Mesothelial cell of epicardium (in vitro differentiated cells): ENCODE data around the gene PHF13. TPM values are rescaled to one million over a fixed set of nuclear protein-coding genes. Genes with fewer than 3 reads are reported as not detected.
A peak's percentile ranks its signal among the peaks of the same experiment; 100 is the strongest.

Experiments used
- DNase-seq, 2 experiments: peaks; one replicate each; pipeline ENCODE4 v3.0.0; 2021; ENCODE audit warnings: low spot score in 2 of 2; ENCODE audit not compliant: unreplicated experiment in 2 of 2
- H3K27ac Mint-ChIP-seq: 2 replicates; pipeline ENCODE4 v1.8.0; 2021; ENCODE audit warnings: mixed read lengths
- H3K27me3 Mint-ChIP-seq: 2 replicates; pipeline ENCODE4 v1.8.0; 2021; ENCODE audit warnings: low read depth, mixed read lengths
- H3K36me3 Mint-ChIP-seq: 2 replicates; pipeline ENCODE4 v1.8.0; 2021; ENCODE audit warnings: mixed read lengths
- H3K4me1 Mint-ChIP-seq: 2 replicates; pipeline ENCODE4 v1.8.0; 2021; ENCODE audit warnings: mixed read lengths
- H3K4me3 Mint-ChIP-seq: 2 replicates; pipeline ENCODE4 v1.8.0; 2021; ENCODE audit warnings: mild to moderate bottlenecking, moderate library complexity, mixed read lengths
- H3K9me3 Mint-ChIP-seq: 2 replicates; pipeline ENCODE4 v1.8.0; 2021; ENCODE audit warnings: mixed read lengths
- total RNA-seq: library from RNA; stranded (reverse); gene quantifications from 3 replicates; pipeline ENCODE4 v1.2.1, GENCODE V29; 2021
- TF ChIP-seq, protein P1 (sequence below): fragments of 200-600 bp; sonication (generic); IDR thresholded peaks from one replicate; pipeline ENCODE4 v1.5.0; 2021; ENCODE audit warnings: antibody characterized with exemption; ENCODE audit not compliant: unreplicated experiment

PHF13 gene
- total RNA-seq, 1 donor from 2014 or later = 34.0 TPM

- H3K27me3 Mint-ChIP-seq = no peaks in the 10 kb centered on the region
- TF ChIP-seq, protein P1, sequence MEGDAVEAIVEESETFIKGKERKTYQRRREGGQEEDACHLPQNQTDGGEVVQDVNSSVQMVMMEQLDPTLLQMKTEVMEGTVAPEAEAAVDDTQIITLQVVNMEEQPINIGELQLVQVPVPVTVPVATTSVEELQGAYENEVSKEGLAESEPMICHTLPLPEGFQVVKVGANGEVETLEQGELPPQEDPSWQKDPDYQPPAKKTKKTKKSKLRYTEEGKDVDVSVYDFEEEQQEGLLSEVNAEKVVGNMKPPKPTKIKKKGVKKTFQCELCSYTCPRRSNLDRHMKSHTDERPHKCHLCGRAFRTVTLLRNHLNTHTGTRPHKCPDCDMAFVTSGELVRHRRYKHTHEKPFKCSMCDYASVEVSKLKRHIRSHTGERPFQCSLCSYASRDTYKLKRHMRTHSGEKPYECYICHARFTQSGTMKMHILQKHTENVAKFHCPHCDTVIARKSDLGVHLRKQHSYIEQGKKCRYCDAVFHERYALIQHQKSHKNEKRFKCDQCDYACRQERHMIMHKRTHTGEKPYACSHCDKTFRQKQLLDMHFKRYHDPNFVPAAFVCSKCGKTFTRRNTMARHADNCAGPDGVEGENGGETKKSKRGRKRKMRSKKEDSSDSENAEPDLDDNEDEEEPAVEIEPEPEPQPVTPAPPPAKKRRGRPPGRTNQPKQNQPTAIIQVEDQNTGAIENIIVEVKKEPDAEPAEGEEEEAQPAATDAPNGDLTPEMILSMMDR = no peak
Observed at GRCh38 chr1:6621429-6622391, 8.2 kb downstream of the PHF13 start.

DNA sequence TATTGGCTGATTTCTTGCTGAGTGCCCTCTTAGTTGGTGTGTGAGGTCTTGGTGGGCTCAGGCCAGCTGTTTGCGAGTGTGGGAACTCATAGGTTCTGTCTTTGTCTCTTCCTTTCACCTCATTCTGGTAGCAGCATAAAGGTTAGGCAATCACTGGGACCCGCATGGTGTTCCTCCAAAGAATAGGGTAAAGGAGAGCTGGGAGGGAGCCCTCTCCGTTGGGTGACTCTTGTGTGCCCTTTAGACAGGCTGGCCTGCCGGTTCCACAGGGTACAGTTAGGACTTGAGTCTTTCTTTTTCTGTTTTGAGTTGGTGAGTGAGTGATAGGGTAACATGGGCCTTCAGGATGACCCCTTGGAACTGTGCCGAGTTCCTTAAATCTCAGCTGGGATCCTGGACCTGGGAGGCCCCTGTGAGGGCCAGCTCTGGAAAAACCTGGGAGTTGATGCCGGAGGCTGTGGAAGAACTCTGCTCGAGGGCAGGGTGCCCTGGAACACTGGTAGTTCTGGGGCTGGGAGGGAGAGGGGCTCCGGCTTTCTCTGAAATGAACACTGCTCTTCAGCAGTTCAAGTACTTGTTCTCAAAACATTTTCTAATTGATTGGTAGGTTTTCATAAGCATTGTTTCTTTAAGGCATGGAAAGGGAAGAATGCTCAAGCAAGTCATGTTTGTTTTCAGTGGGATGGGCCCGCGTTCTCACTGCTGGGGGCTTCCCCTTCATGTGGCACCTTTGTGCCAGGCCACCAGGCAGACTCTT, 9.0 kb downstream of the PHF13 start:
- DNase-seq = no peak
- H3K27me3 Mint-ChIP-seq = no peaks in the 10 kb centered on the region
- H3K9me3 Mint-ChIP-seq = no peaks in the 10 kb centered on the region
- TF ChIP-seq, protein P1 = no peak
- peak overlapping the region; percentile 90 for H3K27ac Mint-ChIP-seq
- H3K4me3 Mint-ChIP-seq = no peak overlapping the region
- H3K36me3 Mint-ChIP-seq = peaks cover 26% of the 10 kb centered on the region
- peaks cover 29% of the 10 kb centered on the region for H3K4me1 Mint-ChIP-seq

More at GRCh38 chr1:6621429-6622391, 8.2 kb downstream of the PHF13 start:
- DNase-seq = no peak
- Mint-ChIP-seq H3K27ac (peak overlapping the region; percentile 90), H3K4me3 (no peak overlapping the region), H3K36me3 (peaks cover 24% of the 10 kb centered on the region), H3K4me1 (peaks cover 26% of the 10 kb centered on the region), H3K9me3 (no peaks in the 10 kb centered on the region)

DNA sequence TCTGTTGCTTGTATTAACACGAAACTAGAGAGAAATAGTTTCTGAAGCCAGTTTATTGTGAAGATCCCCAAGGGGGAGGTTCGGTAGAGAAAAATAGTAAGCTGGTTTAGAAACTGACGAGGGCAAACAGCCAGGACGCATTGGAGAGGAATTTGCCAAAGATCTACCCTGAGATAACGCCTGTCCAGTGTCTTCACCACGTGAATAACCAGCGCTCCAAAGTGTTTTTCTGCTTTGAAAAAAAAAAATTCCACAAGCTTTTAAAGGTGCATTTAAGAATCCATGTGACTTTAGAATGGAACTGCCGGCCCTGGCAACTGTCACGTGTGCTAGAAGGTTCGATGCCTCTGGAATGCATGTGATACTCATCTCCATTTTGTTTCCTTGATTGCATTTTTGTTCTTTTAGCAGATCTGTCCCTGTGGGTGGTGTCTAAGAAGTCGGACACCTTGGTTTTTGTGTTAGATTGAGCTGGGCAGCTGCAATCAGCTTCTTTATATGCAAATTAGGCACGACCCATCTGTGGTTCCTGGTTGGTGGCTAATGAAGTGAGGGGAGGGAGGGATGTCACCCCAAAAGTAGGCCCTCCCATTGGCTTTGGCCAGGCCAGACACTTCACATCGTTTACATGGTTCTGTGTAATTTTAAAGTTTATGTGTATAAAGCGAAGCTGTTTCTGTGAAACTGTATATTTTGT, 9.9 kb downstream of the PHF13 start:
- Mint-ChIP-seq H3K27me3 (no peaks in the 10 kb centered on the region), H3K36me3 (peaks cover 30% of the 10 kb centered on the region)
- TF ChIP-seq, protein P1 = no peak

DNA sequence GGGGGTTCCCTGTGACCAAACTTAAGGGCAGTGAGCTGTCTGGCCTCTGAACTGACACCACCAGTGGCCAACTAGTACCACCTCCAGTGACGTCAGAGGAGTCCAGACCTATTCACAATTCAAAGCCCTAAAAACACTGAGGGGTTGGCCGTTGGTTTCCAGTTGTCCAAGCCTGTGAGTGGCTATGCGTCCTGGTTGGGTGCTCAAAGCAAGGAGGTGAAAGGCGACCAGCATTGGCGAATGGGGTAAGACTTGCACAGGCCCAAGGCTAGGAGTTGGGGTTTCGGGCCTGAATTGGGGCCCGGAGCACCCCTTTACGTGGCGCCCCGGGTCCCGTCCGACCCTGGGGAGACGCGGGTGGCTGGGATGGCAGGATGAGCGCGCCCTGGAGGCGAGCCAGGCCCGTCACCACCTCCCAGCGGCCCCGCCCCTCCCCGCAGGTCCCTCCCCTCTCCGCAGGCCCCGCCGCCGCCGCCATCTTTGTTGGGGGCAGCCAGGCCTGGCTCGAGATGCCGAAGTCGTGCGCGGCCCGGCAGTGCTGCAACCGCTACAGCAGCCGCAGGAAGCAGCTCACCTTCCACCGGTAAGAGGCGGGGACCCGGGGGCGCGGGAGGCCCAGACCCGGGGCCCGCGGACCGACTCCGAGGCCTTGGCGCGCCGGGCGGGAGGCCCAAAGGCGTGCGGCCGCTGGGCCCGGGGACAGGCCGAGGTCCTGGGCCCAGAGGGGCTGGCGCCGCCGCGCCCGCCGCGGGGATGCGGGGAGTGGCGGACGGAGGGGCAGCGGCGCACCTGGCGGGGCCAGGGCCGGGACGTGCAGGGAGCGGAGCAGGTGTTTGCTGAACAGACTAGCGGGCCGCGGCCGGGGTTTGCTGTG, 11.4 kb downstream of the PHF13 start, which contains the start of gene THAP3:
Gene THAP3, plus strand, starts transcription at position 159 of the 874 bp plus-strand sequence. Its CDS starts 351 bp downstream, at position 510.
- Mint-ChIP-seq H3K4me3 (peak within 1 kb of the TSS; percentile 81), H3K27ac (peak within 1 kb of the TSS; percentile 90), H3K4me1 (peaks cover 30% of the 10 kb centered on the region), H3K9me3 (no peaks in the 10 kb centered on the region), H3K27me3 (no peaks in the 10 kb centered on the region), H3K36me3 (peaks cover 34% of the 10 kb centered on the region)
- TF ChIP-seq, protein P1 = no peak
- peak; percentile 89 for DNase-seq

More for the DNA sequence above, 9.9 kb downstream of the PHF13 start:
- Mint-ChIP-seq H3K27ac (peak overlapping the region; percentile 90), H3K4me3 (peak overlapping the region; percentile 43), H3K9me3 (no peaks in the 10 kb centered on the region), H3K4me1 (peaks cover 30% of the 10 kb centered on the region)
- DNase-seq = no peak
